NCI-H2196 (cell line): ENCODE measurements around the gene NRTN.
"Not testable (repeated sequence)": the region's sequence is repeated elsewhere in the genome, so short reads cannot be mapped to it uniquely, and the experiment has no call there.

Experiments used
- DNase-seq: peaks from one replicate; lab custom pipeline; 2025; ENCODE audit not compliant: unreplicated experiment; lab: John Stamatoyannopoulos, UW

Gene NRTN

GRCh38 chr19:5832527-5833216, 27.8 kb downstream of the NRTN start:
- no peak for DNase-seq

DNA sequence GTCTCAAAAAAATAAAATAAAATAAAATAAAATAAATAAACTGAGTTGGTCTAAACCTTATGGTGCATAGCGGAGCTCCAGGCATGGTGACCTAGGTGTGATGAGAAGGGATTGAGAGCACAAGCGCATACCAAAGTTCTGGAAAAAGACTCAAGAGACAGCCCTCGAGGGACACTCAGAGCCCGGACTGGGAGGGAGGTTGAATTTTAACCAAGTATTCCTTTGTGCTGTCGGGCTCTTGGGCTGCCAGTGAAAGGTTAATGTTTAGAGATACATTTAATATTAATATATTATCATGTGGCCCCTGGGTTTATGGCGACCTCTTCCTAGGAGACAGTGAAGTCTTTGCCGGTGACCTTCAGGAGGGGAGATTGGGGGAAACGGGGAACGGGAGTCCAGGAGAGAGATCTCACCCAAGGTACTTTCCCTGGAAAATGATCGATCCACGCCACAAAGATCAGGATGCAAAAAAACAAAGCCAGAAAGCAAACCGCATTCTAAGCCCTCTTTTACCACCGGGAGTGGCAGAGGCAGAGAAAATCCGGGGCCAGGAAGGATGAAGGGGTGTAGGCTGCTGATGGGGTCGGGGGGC, 33.0 kb downstream of the NRTN start:
- no peak for DNase-seq

DNA sequence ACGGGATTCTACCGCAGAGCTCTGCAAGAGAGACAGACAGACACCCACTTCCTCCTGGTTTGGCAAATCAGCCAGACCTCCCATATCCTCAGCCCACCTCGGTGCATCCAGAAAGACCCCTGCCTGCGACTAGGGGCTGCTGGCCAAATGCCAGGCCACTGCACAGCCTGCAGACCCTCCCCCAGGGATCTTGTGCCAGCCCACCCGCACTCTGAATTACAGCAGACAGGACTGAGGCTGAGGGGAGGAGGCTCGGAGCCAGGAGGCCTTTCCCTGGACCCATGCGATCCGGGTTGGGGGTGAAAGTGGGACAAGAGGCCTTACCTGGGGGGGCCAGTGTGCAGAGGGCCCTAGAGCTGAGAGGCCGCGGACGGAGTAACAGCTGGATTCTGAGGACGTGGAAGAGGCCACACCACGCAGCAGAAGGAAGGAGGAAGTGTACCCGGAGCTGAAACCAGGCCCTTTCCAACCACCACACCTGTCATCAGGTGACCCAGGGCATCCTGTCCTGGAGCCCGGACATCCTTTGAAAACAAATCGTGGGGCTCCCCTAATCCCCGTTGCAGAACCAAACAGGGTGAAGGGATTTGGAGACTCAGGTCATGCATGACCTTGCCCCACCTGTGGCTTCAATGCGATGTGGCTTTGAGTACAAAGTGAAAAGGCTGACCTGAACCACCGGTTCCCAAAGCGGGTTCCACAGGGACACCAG, 33.6 kb downstream of the NRTN start:
- no peak for DNase-seq

- no peak for DNase-seq
Measured at GRCh38 chr19:5839065-5840017, 34.5 kb downstream of the NRTN start, which contains the start of gene FUT6. Gene FUT6, minus strand, starts transcription at chr19:5839702. Its CDS starts 7,135 bp downstream, at chr19:5832567.

- not testable (repeated sequence) for DNase-seq
Measured at GRCh38 chr19:5841735-5842111, 36.9 kb downstream of the NRTN start.

DNA sequence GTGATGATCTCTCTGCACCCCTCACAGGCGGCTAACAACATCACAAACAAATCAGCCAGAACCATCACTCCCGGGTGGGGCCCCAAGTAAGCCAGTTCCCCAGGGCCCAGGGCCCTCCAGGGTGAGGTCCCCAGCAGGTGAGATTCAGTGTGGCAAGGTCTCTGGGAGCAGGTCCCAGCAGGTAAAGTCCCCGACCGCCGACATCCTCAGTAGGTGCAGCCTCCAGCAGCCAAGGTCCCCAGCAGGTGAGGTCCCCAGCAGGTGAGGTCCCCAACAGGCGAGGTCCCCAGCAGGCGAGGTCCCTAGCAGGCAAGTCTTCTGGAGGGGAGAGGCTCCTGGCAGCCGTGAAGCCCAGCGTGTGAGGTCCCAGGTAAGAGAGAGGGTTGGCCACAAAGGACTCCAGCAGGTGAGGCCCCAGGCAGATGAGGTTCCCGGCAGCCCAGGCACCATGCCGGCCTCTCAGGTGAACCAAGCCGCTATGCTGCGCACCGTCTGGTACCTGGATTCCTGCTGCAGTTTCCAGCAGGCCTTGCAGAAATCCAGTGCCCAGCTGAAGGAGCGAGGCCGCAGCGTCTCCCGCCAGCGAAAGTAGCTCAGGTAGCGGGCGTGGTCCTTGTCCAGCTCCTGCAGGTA, 38.5 kb downstream of the NRTN start:
- DNase-seq: no peak

- no peak for DNase-seq
Measured at GRCh38 chr19:5844456-5845433, 39.9 kb downstream of the NRTN start.

GRCh38 chr19:5847846-5848245, 43.0 kb downstream of the NRTN start:
- not testable (repeated sequence) for DNase-seq

GRCh38 chr19:5848621-5849020, 43.8 kb downstream of the NRTN start:
- DNase-seq: not testable (repeated sequence)

DNA sequence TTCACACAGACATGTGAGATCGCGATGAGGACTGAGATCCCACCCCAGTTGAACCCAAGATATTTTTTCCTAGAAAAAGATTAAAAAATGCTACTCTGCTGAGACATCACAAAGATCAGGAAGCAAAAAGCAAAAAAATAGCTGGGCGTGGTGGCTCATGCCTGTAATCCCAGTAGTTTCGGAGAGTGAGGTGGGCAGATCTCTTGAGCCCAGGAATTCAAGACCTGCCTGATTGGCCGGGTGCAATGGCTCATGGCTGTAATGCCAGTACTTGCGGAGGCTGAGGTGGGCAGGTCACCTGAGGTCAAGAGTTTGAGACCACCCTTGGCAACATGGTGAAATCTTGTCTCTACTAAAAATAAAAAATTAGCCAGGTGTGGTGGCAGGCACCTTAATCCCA, 45.3 kb downstream of the NRTN start:
- DNase-seq: no peak

GRCh38 chr19:5850743-5851293, 46.0 kb downstream of the NRTN start:
- peak; percentile 40 for DNase-seq

DNA sequence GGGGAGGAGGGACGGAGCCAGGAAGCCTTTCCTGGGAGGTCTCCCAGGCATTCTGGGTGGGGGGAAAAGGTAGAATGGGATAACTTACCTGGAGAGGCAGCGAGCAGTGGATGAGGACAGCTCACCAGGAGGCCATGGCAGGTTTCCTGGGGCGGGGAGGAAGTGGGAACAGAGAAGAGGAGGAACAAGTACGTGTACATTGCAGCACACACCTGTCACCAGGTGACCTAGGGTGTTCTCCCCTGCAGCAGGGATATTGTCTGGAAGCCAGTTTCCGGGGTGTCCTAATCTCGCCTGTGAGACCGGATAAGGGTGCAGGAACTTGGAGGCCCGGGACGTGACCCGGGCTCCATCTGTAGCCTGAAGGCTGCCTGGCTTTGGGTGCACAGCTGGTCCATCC, 46.4 kb downstream of the NRTN start, which contains the start of gene FUT3:
Gene FUT3, minus strand, starts transcription at position 148 of the 400 bp plus-strand sequence.
- DNase-seq: peak; percentile 19

GRCh38 chr19:5854121-5854520, 49.3 kb downstream of the NRTN start:
- not testable (repeated sequence) for DNase-seq

DNA sequence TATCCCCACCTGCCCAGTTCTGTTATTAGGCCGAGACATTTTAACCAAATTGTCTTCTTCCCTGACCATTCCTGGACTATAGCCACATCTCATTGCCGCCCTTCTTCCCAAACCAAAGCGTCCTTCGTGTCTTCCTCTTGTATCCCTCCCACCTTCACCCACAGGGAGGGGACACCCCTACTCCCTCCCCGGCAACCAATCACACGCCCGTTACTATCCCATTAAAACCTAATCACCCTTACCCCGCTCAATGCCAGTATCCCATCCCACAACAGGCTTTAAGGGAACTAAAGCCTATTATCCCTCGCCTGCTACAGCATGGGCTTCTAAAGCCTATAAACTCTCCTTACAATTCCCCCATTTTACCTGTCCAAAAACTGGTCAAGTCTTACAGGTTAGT, 50.3 kb downstream of the NRTN start:
- not testable (repeated sequence) for DNase-seq

GRCh38 chr19:5857203-5858081, 52.6 kb downstream of the NRTN start:
- no peak for DNase-seq

GRCh38 chr19:5863030-5863665, 58.3 kb downstream of the NRTN start:
- no peak for DNase-seq

DNA sequence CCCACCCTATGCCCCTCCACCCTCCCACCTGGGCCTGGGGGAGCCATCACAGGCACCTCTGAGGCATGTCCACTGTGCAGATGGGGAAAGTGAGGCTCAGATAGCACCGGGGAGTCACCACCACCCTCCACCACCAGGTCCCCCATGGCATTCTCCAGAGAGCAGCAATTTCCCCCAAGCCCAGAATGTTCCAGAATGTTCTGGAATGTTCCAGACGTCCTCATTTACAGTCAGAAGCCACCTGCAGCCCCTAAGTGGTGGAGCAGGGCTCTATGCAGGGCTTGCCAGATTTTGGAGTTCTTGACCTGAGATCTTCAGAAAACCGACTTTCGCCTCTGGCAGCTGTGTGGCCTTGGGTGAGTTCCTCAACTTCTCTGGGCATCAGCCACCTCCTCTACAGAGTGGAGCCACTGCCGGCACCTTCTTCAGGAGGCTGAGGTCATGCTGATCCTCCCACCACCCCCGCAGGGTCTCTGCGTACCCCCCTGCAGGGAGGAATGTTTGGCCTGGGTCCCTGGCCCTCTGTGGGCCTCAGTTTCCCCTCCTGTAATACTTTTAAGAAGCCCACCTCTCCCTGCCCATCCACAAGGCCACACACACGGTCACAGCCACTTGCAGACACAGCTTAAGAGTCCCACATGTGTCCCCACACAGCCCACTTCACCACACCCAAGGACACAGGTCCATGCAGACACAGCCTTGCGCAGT, 59.3 kb downstream of the NRTN start:
- DNase-seq: no peak
